GM12878 (cell line): Measurements from ENCODE around the gene PARN. TPM values are rescaled to one million over a fixed set of nuclear protein-coding genes. Genes with fewer than 3 reads are reported as not detected.

Experiments
- ATAC-seq: fragments of 200-7000 bp; cut with Tn5 transposase; 3 replicates; pipeline ENCODE4 v1.9.1; 2020; ENCODE audit warnings: mild to moderate bottlenecking, moderate library complexity
- BruUV-seq: library from RNA; stranded (reverse); fragments of 400-500 nt; replicated peaks from 2 replicates; lab custom pipeline; 2021; lab: Mats Ljungman, UMichigan
- CTCF ChIA-PET: fragments of 300-600 bp; sonication (Branson Sonifier 250); formaldehyde crosslinking; extraction: SDS; loops from one replicate; lab custom pipeline; 2021; ENCODE audit warnings: inconsistent platforms; lab: Yijun Ruan, JAX
- POLR2A ChIA-PET: fragments of 350-600 bp; formaldehyde crosslinking; extraction: SDS; loops from one replicate; lab custom pipeline; 2021; ENCODE audit warnings: inconsistent platforms; lab: Charles Lee
- RAD21 ChIA-PET: fragments of 300-600 bp; sonication (Branson Sonifier 250); formaldehyde crosslinking; loops from one replicate; lab custom pipeline; 2023; ENCODE audit warnings: antibody characterized with exemption; ENCODE audit not compliant: unreplicated experiment; lab: Charles Lee
- SMC1A ChIA-PET: fragments of 300-600 bp; sonication (Branson Sonifier 250); formaldehyde crosslinking; loops from one replicate; lab custom pipeline; 2023; ENCODE audit not compliant: unreplicated experiment, uncharacterized antibody; lab: Charles Lee
- DNase-seq: peaks from one replicate; pipeline ENCODE4 v3.0.0-alpha.2; 2011; ENCODE audit warnings: low read depth, low spot score
- FAIRE-seq: peaks from 3 replicates; lab custom pipeline; 2011; peaks lifted over from hg19 to GRCh38; lab: Jason Lieb, UNC
- H2AFZ ChIP-seq: 2 replicates; pipeline ENCODE4 v1.6.0; 2011; ENCODE audit warnings: low read depth, low read length, control low read depth; ENCODE audit not compliant: control insufficient read depth
- H3K27ac ChIP-seq: 2 replicates; pipeline ENCODE4 v1.5.1; 2011; ENCODE audit warnings: control low read depth; ENCODE audit not compliant: control insufficient read depth, insufficient read depth
- H3K27me3 ChIP-seq, 2 experiments: replicated peaks in 1 of 2; 2 replicates each; pipeline versions ENCODE4 v1.6.0 to v1.6.1; 2011; ENCODE audit warnings: low read length in 1 of 2; ENCODE audit not compliant: control insufficient read depth in 2 of 2, insufficient read depth in 2 of 2
- H3K36me3 ChIP-seq, 2 experiments: 2 replicates each; pipeline ENCODE4 v1.5.1; 2011; ENCODE audit warnings: low read length in 1 of 2; ENCODE audit not compliant: control insufficient read depth in 2 of 2, insufficient read depth in 2 of 2
- H3K4me1 ChIP-seq: 2 replicates; pipeline ENCODE4 v1.6.1; 2011; ENCODE audit warnings: mild to moderate bottlenecking, low read length, moderate library complexity, mixed read lengths; ENCODE audit not compliant: control insufficient read depth, insufficient read depth
- H3K4me2 ChIP-seq: 2 replicates; pipeline ENCODE4 v1.6.0; 2011; ENCODE audit warnings: control low read depth; ENCODE audit not compliant: control insufficient read depth, insufficient read depth
- H3K4me3 ChIP-seq: fragments of 200-600 bp; sonication (generic); 2 replicates; pipeline ENCODE4 v1.5.1; 2016
- H3K79me2 ChIP-seq: 2 replicates; pipeline ENCODE4 v1.6.0; 2011; ENCODE audit warnings: low read length; ENCODE audit not compliant: control insufficient read depth, insufficient read depth
- H3K9ac ChIP-seq: 2 replicates; pipeline ENCODE4 v1.8.0; 2011; ENCODE audit warnings: low read length, control low read depth, mixed read lengths; ENCODE audit not compliant: control insufficient read depth, insufficient read depth
- H3K9me3 ChIP-seq: replicated peaks from 3 replicates; pipeline ENCODE4 v1.5.1; 2011; ENCODE audit warnings: mild to moderate bottlenecking, low read length; ENCODE audit not compliant: control insufficient read depth, insufficient read depth
- H4K20me1 ChIP-seq: 2 replicates; pipeline ENCODE4 v1.6.0; 2011; ENCODE audit not compliant: control insufficient read depth, insufficient read depth
- BRCA1 ChIP-seq: IDR thresholded peaks from 2 replicates; pipeline ENCODE4 v1.6.1; 2011; ENCODE audit warnings: low read depth, low read length, improper control_type of control experiment
- HDAC2 ChIP-seq: fragments of 200-600 bp; sonication (generic); IDR thresholded peaks from 2 replicates; pipeline ENCODE4 v1.6.1; 2017
- RCOR1 ChIP-seq: conservative IDR thresholded peaks from 2 replicates; pipeline ENCODE4 v1.6.1; 2012; ENCODE audit warnings: low read depth, low read length, improper control_type of control experiment
- WGBS: methylation state at CpG from one replicate; pipeline ENCODE4 v1.1.6; 2016; ENCODE audit warnings: low lambda C conversion rate; ENCODE audit not compliant: insufficient replicate concordance, insufficient coverage; ENCODE audit errors: missing lambda C conversion rate; 5-methylcytosine and 5-hydroxymethylcytosine counted together
- in situ Hi-C: fragments of 300-500 bp; cut with MboI; formaldehyde crosslinking; loops from 9 replicates; pipeline ENCODE4 v1.14.3; 2018; ENCODE audit warnings: mixed read lengths
- intact Hi-C: fragments of 100-400 bp; cut with micrococcal nuclease; formaldehyde crosslinking; loops from one replicate; pipeline ENCODE4 v1.14.2; 2022; ENCODE audit not compliant: unreplicated experiment
- polyA plus RNA-seq, 11 experiments: library from polyadenylated mRNA; depleted of rRNA in 4 of 11; unstranded in 6 of 11; stranded (reverse) in 5 of 11; fragments of >200 nt; fragmentation: Nextera tagmentation in 4 of 11; fragmentation: Illumina TruSeq in 1 of 11; extraction: Ambion mirVana in 4 of 11; extraction: Trizol in 1 of 11; gene quantifications; 1 replicate in 1 of 11; 2 replicates in 10 of 11; pipeline versions ENCODE4 v1.2.1 to v1.2.3, GENCODE V29; 2011 to 2016; ENCODE audit warnings: inconsistent platforms in 2 of 11, missing spikeins in 2 of 11, low read depth in 1 of 11
- total RNA-seq, 4 experiments: library from RNA; depleted of rRNA in 3 of 4; stranded (reverse); fragments of >200 nt in 3 of 4; fragmentation: Illumina TruSeq in 1 of 4; extraction: Trizol in 1 of 4; gene quantifications; 2 replicates each; pipeline versions ENCODE4 v1.2.1 to v1.2.3, GENCODE V29; 2013 to 2021

The PARN gene
- total and polyA plus RNA-seq, 10 of the 15 experiments (the other 5 are each of a cell fraction or from before 2014, with no cell fraction given), result 15.6 to 77.3 (median 47.7) TPM

DNA sequence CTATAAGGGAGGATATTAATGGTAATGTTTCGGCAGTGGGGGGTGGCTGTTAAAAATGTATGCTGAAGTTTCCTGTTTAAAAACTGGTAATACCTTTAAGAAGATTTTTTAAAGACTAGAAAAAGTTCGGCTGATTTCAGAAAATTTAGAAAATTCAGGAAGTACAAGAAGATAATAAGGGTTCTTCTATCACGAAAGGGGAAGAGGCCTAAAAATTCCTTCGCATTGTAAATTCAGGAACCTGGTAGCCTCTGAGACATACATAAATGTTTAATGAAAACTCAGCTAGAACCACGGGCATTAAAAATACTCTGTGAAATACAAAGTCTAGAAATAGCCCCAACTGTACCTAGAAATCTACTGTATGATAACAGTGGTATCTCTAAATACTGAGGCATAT lies 181.2 kb downstream of the PARN start:
- ATAC-seq (no peak), DNase-seq (no peak), FAIRE-seq (no peak)
- no TSS peak for BruUV-seq
- in situ Hi-C loops, result no loop called here
- Histone ChIP-seq H2AFZ (no peak overlapping the region), H3K4me3 (no peak overlapping the region), H4K20me1 (no peaks in the 10 kb centered on the region), H3K4me1 (no peaks in the 10 kb centered on the region), H3K79me2 (no peaks in the 10 kb centered on the region), H3K36me3 (peaks cover 3% of the 10 kb centered on the region in 2 experiments; a peak in 3 of 4 replicates), H3K27me3 (no peaks in the 10 kb centered on the region), H3K9ac (no peak overlapping the region), H3K9me3 (no peaks in the 10 kb centered on the region), H3K4me2 (no peak overlapping the region)
- 91% methylated on average over 5 of the region's 5 CpGs for WGBS
- intact Hi-C loops, result no loop called here
- ChIA-PET SMC1A (interaction anchor here (2.1 kb wide), 1 partner anchor 147 kb away, joined by 4 read pairs; no protein-coding TSS in a partner anchor), CTCF (no interaction called here), RAD21 (no interaction called here), POLR2A (interaction anchor here (0.6 kb wide), 1 partner anchor 1955 kb away, joined by 3 read pairs; no protein-coding TSS in a partner anchor)
- no peak for TF ChIP-seq HDAC2
- TF ChIP-seq, all 136 proteins: peak for 0
- no peak overlapping the region for H3K27ac ChIP-seq

- no peaks in the 10 kb centered on the region for H3K79me2 ChIP-seq
- H3K4me2 ChIP-seq, result no peak overlapping the region
- no peak overlapping the region for H3K4me3 ChIP-seq
- no peaks in the 10 kb centered on the region for H3K4me1 ChIP-seq
- ATAC-seq, result no peak
- peaks cover 3% of the 10 kb centered on the region in 2 experiments; a peak in 3 of 4 replicates for H3K36me3 ChIP-seq
- no peak for TF ChIP-seq BRCA1
- no peak for TF ChIP-seq RCOR1
- TF ChIP-seq, all 136 proteins: peak for 0
- intact Hi-C loops (no loop called here), in situ Hi-C loops (no loop called here)
- no TSS peak for BruUV-seq
- WGBS, result over 99% methylated on average over 5 of the region's 5 CpGs
- Histone ChIP-seq H2AFZ (no peak overlapping the region), H4K20me1 (no peaks in the 10 kb centered on the region), H3K27ac (no peak overlapping the region), H3K9ac (no peak overlapping the region), H3K27me3 (no peaks in the 10 kb centered on the region), H3K9me3 (no peaks in the 10 kb centered on the region)
- FAIRE-seq, result no peak
- DNase-seq, result no peak
- ChIA-PET SMC1A (interaction anchor here (0.6 to 1.2 kb wide), 2 partner anchors 14 to 15 kb away, joined by 3 to 4 read pairs; no protein-coding TSS in a partner anchor), CTCF (interaction anchor here (0.6 to 1.2 kb wide), 2 partner anchors 7 to 65 kb away, joined by 3 read pairs; no protein-coding TSS in a partner anchor), POLR2A (interaction anchor here (1.1 to 1.3 kb wide), 2 partner anchors 11 to 138 kb away, joined by 3 to 4 read pairs; no protein-coding TSS in a partner anchor), RAD21 (no interaction called here)
Measured at GRCh38 chr16:14447783-14448182, 182.3 kb downstream of the PARN start.
